ENCODE results near the gene CDH3.

Gene CDH3

GRCh38 chr16:68643227-68643626, 1.9 kb upstream of the CDH3 start:
- H3K4me3 Mint-ChIP-seq = no peak overlapping the region
- H3K27me3 Mint-ChIP-seq = peaks cover 77% of the 10 kb centered on the region
- H3K4me1 Mint-ChIP-seq = peaks cover 17% of the 10 kb centered on the region

DNA sequence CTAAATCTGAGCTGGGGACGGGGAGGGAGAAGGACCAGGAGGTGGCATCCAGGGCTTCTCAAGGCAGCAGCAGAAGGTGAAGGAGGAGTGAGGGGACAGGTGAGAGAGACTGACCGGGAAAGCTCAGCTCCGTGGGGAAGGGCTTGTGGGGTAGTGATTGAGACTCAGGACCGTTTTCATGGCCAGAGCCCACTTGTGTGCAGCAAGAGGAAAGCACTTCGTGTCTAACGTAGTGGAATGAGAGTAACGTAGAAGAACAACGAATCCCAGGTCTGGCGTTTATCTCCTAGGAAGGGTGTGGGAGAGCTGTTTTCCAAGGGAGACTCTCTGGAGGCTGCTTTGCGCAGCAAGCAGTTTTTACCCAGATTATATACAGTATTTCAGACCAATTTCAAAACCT, 1.3 kb upstream of the CDH3 start:
- Mint-ChIP-seq H3K36me3 (no peaks in the 10 kb centered on the region), H3K27me3 (peaks cover 74% of the 10 kb centered on the region)

More at GRCh38 chr16:68643227-68643626, 1.9 kb upstream of the CDH3 start:
- H3K9me3 Mint-ChIP-seq = peaks cover 2% of the 10 kb centered on the region
- H3K27ac Mint-ChIP-seq = no peak overlapping the region
- ATAC-seq = no peak
- H3K36me3 Mint-ChIP-seq = no peaks in the 10 kb centered on the region

GRCh38 chr16:68644296-68644695, 814 bp upstream of the CDH3 start:
- Mint-ChIP-seq H3K4me3 (peak overlapping the region; percentile 59), H3K4me1 (peaks cover 17% of the 10 kb centered on the region), H3K9me3 (no peaks in the 10 kb centered on the region), H3K36me3 (no peaks in the 10 kb centered on the region), H3K27me3 (peaks cover 76% of the 10 kb centered on the region), H3K27ac (no peak overlapping the region)
- ATAC-seq = no peak

More for the DNA sequence above, 1.3 kb upstream of the CDH3 start:
- H3K4me3 Mint-ChIP-seq = no peak overlapping the region
- no peak for ATAC-seq
- H3K9me3 Mint-ChIP-seq = no peaks in the 10 kb centered on the region
- peaks cover 17% of the 10 kb centered on the region for H3K4me1 Mint-ChIP-seq
- H3K27ac Mint-ChIP-seq = no peak overlapping the region

DNA sequence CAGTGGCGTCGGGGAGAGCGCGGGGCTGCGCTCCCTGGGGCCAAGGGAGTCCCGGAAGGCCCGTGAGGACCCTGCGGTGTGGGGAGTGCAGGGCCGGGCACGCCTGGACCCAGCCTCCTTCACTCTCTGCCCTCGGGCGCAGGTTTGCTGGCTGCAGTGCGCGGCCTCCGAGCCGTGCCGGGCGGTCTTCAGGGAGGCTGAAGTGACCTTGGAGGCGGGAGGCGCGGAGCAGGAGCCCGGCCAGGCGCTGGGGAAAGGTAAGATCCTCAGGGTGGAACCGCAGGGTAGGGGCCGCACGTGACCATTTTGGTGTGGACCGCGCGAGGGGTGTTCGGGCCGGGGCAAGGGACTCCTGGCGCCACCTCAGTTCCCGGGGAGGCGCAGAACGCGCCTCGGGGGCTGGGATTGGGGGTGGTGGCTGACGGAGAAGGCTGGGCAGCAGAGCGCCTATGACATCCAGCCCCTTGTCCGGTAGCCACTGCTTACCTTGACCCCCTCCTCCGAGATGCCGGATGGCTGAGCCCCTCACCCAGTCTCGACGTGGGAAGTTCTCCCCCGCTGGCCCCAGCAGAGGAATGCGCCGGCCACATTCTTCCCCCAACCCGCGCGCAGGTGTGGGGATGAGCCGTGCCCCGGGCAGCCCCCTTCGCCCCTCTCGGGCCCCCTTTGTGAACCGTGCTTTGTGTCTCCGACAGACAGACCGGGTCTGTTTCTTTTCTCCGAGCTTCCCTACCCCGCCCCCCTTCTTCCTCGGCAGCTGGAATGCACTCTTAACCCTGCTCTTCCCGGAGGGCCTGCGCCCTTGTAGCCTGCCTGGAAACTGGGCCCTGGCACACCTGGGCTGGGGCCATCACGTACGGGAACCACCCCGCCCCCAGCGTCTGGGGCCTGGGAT, 631 bp downstream of the CDH3 start:
- Mint-ChIP-seq H3K4me1 (peaks cover 17% of the 10 kb centered on the region), H3K4me3 (no peak overlapping the region), H3K9me3 (no peaks in the 10 kb centered on the region), H3K27ac (no peak overlapping the region), H3K27me3 (peaks cover 85% of the 10 kb centered on the region), H3K36me3 (no peaks in the 10 kb centered on the region)
- no peak for ATAC-seq

- Mint-ChIP-seq H3K9me3 (no peaks in the 10 kb centered on the region), H3K4me3 (no peak overlapping the region)
Observed at GRCh38 chr16:68646953-68647659, 2.0 kb downstream of the CDH3 start.

DNA sequence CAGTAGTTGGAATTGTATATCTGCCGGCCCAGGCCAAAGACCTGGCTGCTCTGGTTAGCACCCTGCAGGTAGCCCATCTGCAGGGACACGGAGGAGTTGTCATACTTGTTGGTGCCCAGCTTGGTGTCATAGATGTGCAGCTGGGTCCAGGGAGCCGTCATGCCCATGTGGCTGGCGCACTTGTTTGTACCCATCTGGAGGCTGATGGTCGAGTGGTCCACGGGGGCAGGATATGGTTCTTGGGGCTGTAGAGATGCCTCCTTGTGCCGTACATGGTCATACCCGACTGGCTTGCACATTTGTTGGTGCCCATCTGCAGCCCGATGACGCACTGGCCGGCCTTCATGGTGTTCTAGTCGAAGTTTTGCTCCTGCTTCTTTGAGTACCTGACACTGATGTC, 6.0 kb downstream of the CDH3 start:
- Mint-ChIP-seq H3K4me3 (no peak overlapping the region), H3K36me3 (no peaks in the 10 kb centered on the region), H3K4me1 (peaks cover 4% of the 10 kb centered on the region), H3K27me3 (peaks cover 52% of the 10 kb centered on the region), H3K27ac (no peak overlapping the region), H3K9me3 (no peaks in the 10 kb centered on the region)
- ATAC-seq = no peak

More at GRCh38 chr16:68646953-68647659, 2.0 kb downstream of the CDH3 start:
- peaks cover 17% of the 10 kb centered on the region for H3K4me1 Mint-ChIP-seq
- no peak for ATAC-seq
- H3K27ac Mint-ChIP-seq = no peak overlapping the region
- no peaks in the 10 kb centered on the region for H3K36me3 Mint-ChIP-seq
- H3K27me3 Mint-ChIP-seq = peaks cover 76% of the 10 kb centered on the region

GRCh38 chr16:68652659-68653058, 7.5 kb downstream of the CDH3 start:
- no peaks in the 10 kb centered on the region for H3K36me3 Mint-ChIP-seq
- no peak overlapping the region for H3K27ac Mint-ChIP-seq
- H3K9me3 Mint-ChIP-seq = no peaks in the 10 kb centered on the region
- no peak overlapping the region for H3K4me3 Mint-ChIP-seq
- peaks cover 57% of the 10 kb centered on the region for H3K27me3 Mint-ChIP-seq
- H3K4me1 Mint-ChIP-seq = no peaks in the 10 kb centered on the region
- ATAC-seq = no peak

DNA sequence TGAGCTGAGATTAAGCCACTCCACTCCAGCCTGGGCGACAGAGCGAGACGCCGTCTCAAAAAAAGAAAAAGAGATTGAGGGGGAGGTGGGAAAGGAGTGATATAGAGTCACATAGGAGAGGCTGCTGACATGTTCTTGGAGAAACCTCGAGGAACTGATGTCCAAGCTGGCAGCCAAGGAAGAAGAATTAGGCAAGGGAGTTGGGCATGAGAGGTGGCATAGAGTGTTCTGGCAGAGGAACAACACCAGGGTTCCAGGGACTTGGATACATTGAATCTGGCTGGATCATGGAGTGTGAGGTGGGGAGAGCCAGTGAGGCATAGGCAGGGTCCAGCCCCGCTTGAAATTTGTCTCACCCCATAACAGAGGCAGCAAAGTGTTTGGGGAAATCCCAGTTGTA, 10.7 kb downstream of the CDH3 start:
- no peaks in the 10 kb centered on the region for H3K36me3 Mint-ChIP-seq
- H3K27me3 Mint-ChIP-seq = peaks cover 45% of the 10 kb centered on the region
- no peak overlapping the region for H3K27ac Mint-ChIP-seq
- no peaks in the 10 kb centered on the region for H3K9me3 Mint-ChIP-seq
- ATAC-seq = no peak
- H3K4me1 Mint-ChIP-seq = no peaks in the 10 kb centered on the region
- no peak overlapping the region for H3K4me3 Mint-ChIP-seq

GRCh38 chr16:68656751-68657150, 11.6 kb downstream of the CDH3 start:
- Mint-ChIP-seq H3K4me1 (no peaks in the 10 kb centered on the region), H3K9me3 (no peaks in the 10 kb centered on the region), H3K27me3 (peaks cover 43% of the 10 kb centered on the region), H3K36me3 (no peaks in the 10 kb centered on the region), H3K27ac (no peak overlapping the region), H3K4me3 (no peak overlapping the region)
- no peak for ATAC-seq

DNA sequence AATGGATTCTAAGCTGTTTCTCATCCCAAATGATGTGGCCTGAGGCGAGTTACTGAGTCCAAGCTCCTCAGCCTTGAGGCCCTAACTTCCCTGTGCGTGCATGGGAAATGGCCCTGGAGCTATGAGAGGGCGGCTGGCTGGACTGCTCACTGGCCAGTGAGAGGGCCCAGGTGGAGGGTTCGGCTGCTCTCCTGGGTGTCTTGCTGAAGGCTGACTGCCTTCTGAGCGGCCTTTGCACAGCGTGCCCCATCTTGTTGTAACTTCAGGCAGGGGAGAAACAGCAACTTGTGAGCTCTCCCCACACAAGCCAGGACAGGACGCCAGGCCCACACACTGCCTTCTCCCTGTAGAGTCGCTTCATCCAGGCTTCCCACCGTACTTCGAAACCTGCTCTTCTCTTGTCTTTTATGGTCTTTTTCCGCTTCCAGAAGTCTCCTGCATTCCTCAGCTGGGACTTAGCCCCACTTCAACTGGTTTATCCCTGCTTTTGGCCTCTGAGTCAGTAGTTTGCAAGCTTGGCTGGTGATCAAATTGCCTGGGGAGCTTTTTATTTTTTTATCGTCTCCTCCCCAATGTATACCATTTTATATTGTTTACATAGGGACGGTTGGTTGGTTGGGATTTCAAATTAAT, 13.3 kb downstream of the CDH3 start:
- no peaks in the 10 kb centered on the region for H3K36me3 Mint-ChIP-seq
- H3K27me3 Mint-ChIP-seq = peaks cover 55% of the 10 kb centered on the region
- no peak overlapping the region for H3K4me3 Mint-ChIP-seq
- ATAC-seq = no peak
- H3K9me3 Mint-ChIP-seq = no peaks in the 10 kb centered on the region
- no peak overlapping the region for H3K27ac Mint-ChIP-seq
- no peaks in the 10 kb centered on the region for H3K4me1 Mint-ChIP-seq

DNA sequence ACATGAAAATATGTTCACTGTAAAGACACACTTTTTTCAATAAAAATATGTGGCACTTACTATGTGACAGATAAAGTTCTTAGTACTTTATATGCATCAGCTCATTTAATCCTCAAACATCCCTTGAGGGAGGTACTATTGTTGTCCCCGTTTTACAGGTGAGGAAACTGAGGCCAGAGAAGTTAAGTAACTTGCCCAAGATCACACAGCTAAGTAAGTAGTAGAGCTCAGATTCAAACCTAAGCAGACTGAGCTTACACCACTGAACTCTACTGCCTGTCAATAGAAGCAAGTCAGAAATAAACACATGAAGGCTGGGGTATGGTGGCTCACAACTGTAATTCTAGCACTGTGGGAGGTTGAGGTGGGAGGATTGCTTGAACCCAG, 13.9 kb downstream of the CDH3 start:
- H3K9me3 Mint-ChIP-seq = no peaks in the 10 kb centered on the region
- H3K4me3 Mint-ChIP-seq = no peak overlapping the region
- no peak for ATAC-seq
- H3K27me3 Mint-ChIP-seq = peaks cover 59% of the 10 kb centered on the region
- no peak overlapping the region for H3K27ac Mint-ChIP-seq
- no peaks in the 10 kb centered on the region for H3K4me1 Mint-ChIP-seq
- no peaks in the 10 kb centered on the region for H3K36me3 Mint-ChIP-seq

DNA sequence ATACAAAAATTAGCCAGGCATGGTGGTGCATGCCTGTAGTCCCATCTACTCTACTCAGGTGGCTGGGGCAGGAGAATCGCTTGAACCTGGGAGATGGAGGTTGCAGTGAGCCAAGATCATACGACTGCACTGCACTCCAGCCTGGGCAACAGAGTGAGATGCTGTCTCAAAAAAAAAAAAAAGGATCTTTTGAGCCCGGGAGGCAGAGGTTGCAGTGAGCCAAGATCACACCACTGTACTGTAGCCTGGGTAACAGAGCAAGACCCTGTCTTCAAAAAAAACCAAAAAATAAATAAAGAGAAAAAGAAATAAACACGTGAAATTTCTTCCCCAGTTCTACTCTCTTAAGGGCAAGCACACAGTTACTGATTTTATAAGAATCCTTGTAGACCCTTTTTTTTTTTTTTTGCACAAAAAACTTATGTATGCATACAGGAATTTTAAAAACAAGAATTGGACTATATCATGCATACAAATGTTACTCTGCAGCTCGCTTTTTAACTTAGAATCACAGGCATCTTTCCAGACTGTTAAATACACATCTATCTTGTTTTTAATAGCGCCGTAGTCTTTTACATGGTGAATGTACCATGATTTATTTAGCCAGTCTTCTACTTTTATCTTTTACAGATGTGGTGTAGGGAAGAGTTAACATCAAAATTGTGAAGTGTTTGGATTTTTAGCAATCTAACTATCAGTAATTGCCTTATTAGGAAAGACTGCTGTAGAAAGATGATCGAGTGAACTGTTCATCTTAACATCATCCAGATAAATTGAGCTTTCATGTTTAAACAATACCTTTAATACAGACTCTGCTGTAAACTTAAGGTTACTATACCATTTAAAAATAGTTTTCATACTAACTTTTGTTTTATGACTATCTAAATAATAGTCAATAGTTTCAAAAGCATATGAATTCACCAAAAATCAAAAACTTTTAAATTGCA, 14.6 kb downstream of the CDH3 start:
- Mint-ChIP-seq H3K27me3 (peaks cover 59% of the 10 kb centered on the region), H3K9me3 (no peaks in the 10 kb centered on the region), H3K4me1 (no peaks in the 10 kb centered on the region), H3K36me3 (no peaks in the 10 kb centered on the region), H3K4me3 (no peak overlapping the region), H3K27ac (no peak overlapping the region)
- no peak for ATAC-seq

GRCh38 chr16:68660359-68660795, 15.3 kb downstream of the CDH3 start:
- H3K4me3 Mint-ChIP-seq = no peak overlapping the region
- no peaks in the 10 kb centered on the region for H3K9me3 Mint-ChIP-seq
- no peaks in the 10 kb centered on the region for H3K36me3 Mint-ChIP-seq
- H3K4me1 Mint-ChIP-seq = no peaks in the 10 kb centered on the region
- H3K27ac Mint-ChIP-seq = no peak overlapping the region
- H3K27me3 Mint-ChIP-seq = peaks cover 54% of the 10 kb centered on the region
- ATAC-seq = no peak

- H3K4me3 Mint-ChIP-seq = no peak overlapping the region
- H3K4me1 Mint-ChIP-seq = no peaks in the 10 kb centered on the region
- no peak overlapping the region for H3K27ac Mint-ChIP-seq
- no peak for ATAC-seq
- H3K27me3 Mint-ChIP-seq = peaks cover 38% of the 10 kb centered on the region
- no peaks in the 10 kb centered on the region for H3K9me3 Mint-ChIP-seq
- no peaks in the 10 kb centered on the region for H3K36me3 Mint-ChIP-seq
Observed at GRCh38 chr16:68662035-68662434, 16.9 kb downstream of the CDH3 start.
